PFSK-1 (cell line): ENCODE results near the gene FAM110A.

ENCODE experiments used
- REST ChIP-seq, 2 experiments: IDR thresholded peaks; 2 replicates each; pipeline versions ENCODE4 v1.6.1 to v1.8.0; 2011 to 2012; ENCODE audit warnings: low read depth in 2 of 2, low read length in 2 of 2, control low read depth in 1 of 2, inconsistent platforms in 1 of 2, mild to moderate bottlenecking in 1 of 2, moderate library complexity in 1 of 2; ENCODE audit not compliant: insufficient read depth in 1 of 2
- SIN3A ChIP-seq: IDR thresholded peaks from 2 replicates; pipeline ENCODE4 v1.6.1; 2012; ENCODE audit warnings: mild to moderate bottlenecking, low read length, moderate library complexity, borderline replicate concordance; ENCODE audit not compliant: insufficient read depth
- TAF1 ChIP-seq: IDR thresholded peaks from 2 replicates; pipeline ENCODE4 v1.6.1; 2012; ENCODE audit warnings: low read length, control low read depth, borderline replicate concordance; ENCODE audit not compliant: insufficient read depth

- no peak for TF ChIP-seq SIN3A
- TF ChIP-seq REST (IDR thresholded peaks at IDR 0.05; ENCODE audit: insufficient read depth in 1 of 2, low read depth in 2 of 2, low read length in 2 of 2): no peak
- TF ChIP-seq TAF1: no peak
Observed at GRCh38 chr20:822651-823573, 10.6 kb upstream of the FAM110A start.
